Measurements from ENCODE around the gene TENT4B. TPM values are rescaled to one million over a fixed set of nuclear protein-coding genes. Genes with fewer than 3 reads are reported as not detected.
A peak's percentile ranks its signal among the peaks of the same experiment; 100 is the strongest.

TENT4B gene
- total and polyA plus RNA-seq, 7 donors: 3.6 to 23.5 (median 14.9) TPM

DNA sequence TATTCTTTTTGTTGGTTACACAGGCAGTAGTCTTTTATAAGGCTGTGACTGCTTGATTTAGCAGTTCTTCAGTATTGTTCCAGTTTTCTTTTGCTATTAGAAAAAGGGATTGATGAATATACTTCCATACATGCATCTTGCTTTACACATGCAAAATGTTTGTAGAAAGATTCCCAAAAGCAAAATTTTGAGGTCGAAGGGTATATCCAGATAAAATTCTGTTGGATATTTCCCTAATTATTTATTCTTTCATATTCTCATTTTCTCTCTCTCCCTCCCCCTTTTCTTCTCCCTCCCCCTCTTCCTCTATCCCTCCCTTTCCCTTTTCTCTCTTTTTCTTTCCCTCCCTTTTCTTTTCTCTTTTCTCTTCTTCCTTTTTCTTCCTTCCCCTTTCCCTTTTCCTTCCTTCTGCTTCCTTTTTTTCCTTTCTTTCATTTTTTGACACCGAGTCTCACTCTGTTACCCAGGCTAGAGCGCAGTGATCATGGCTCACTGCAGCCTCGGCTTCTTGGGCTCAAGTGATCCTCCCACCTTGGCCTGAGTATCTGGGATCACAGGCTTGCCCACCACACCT, 66.4 kb downstream of the TENT4B start:
- no peak overlapping the region for H3K4me3 ChIP-seq
- no peak for TF ChIP-seq POLR2A (IDR thresholded peaks at IDR 0.05)
- H3K27ac ChIP-seq: no peak overlapping the region
- H3K27me3 ChIP-seq: no peaks in the 10 kb centered on the region
- H3K36me3 ChIP-seq: peaks cover 0 to 69% (median 6%) of the 10 kb centered on the region in 4 donors
- 96 to 97% methylated on average over 4 of the region's 4 CpGs for WGBS, 2 donors
- DNase-seq: no peak
- peaks cover 0 to 23% (median 11%) of the 10 kb centered on the region in 4 donors for H3K4me1 ChIP-seq
- no peaks in the 10 kb centered on the region for H3K9me3 ChIP-seq
- intact Hi-C loops (cut with DNase I): loop anchor here (10.0 kb wide), 1 partner anchor 445 kb away; no protein-coding TSS in a partner anchor

DNA sequence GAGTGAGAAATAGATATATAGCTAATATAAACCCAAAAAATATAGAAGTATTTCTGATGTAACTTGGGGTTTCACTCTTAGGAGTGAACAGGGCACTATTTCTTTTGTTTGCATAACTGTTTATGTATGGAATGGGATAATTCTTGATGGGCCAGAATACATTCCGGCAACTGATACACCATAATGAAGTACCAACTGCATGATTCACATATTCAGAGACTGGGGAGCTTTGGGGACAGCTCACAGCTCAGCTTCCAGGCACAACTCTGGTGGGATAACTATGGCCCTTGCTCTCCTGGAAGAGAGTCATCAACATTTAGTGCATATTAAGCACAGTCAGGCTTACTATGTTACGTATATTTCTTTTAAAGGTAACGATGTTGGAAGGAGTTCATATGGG, 71.2 kb downstream of the TENT4B start:
- intact Hi-C loops (cut with DNase I): no loop called here
- no peak overlapping the region for H3K4me3 ChIP-seq
- H3K27ac ChIP-seq: peak overlapping the region in 2 of 4 donors; percentile 23 to 42
- no peaks in the 10 kb centered on the region for H3K9me3 ChIP-seq
- H3K27me3 ChIP-seq: no peaks in the 10 kb centered on the region
- WGBS, 2 donors: 94 to 95% methylated on average over 3 of the region's 3 CpGs
- no peak for DNase-seq
- no peak for TF ChIP-seq POLR2AphosphoS5 (IDR thresholded peaks at IDR 0.05)
- peaks cover 0 to 70% (median 14%) of the 10 kb centered on the region in 4 donors for H3K36me3 ChIP-seq
- peaks cover 0 to 30% (median 17%) of the 10 kb centered on the region in 4 donors for H3K4me1 ChIP-seq

GRCh38 chr16:50227120-50227519, 74.0 kb downstream of the TENT4B start:
- WGBS, 2 donors: 92% methylated on average over 3 of the region's 3 CpGs
- no peaks in the 10 kb centered on the region for H3K9me3 ChIP-seq
- DNase-seq: no peak
- H3K4me3 ChIP-seq: no peak overlapping the region
- H3K36me3 ChIP-seq: peaks cover 0 to 55% (median 15%) of the 10 kb centered on the region in 4 donors
- intact Hi-C loops (cut with DNase I): no loop called here
- H3K27ac ChIP-seq: no peak overlapping the region
- H3K4me1 ChIP-seq: peaks cover 0 to 30% (median 17%) of the 10 kb centered on the region in 4 donors
- no peaks in the 10 kb centered on the region for H3K27me3 ChIP-seq
- TF ChIP-seq POLR2AphosphoS5 (IDR thresholded peaks at IDR 0.05): no peak
- no peak for TF ChIP-seq POLR2A (IDR thresholded peaks at IDR 0.05)

DNA sequence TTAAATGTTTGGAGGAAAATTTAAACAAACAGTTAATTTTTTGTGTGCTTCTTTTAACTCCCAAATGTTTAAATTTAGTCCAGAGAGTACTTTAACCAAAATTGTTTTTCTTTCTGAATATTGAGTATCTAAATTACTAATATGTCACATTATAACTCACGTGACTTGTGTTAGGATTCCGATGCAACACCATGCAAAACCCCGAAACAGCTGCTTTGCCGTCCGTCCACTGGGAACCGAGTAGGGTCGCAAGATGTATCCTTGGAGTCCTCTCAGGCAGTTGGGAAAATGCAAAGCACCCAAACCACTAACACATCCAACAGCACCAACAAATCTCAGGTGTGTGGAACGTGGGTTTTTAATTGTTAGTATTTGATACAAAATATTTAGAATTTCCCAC, 74.6 kb downstream of the TENT4B start:
- no peaks in the 10 kb centered on the region for H3K9me3 ChIP-seq
- WGBS, 2 donors: 81 to 82% methylated on average over 8 of the region's 8 CpGs
- no peak for DNase-seq
- H3K4me1 ChIP-seq: peaks cover 0 to 25% (median 17%) of the 10 kb centered on the region in 4 donors
- H3K36me3 ChIP-seq: peaks cover 0 to 60% (median 14%) of the 10 kb centered on the region in 4 donors
- intact Hi-C loops (cut with DNase I): no loop called here
- H3K4me3 ChIP-seq: no peak overlapping the region
- no peaks in the 10 kb centered on the region for H3K27me3 ChIP-seq
- no peak overlapping the region for H3K27ac ChIP-seq
- no peak for TF ChIP-seq POLR2AphosphoS5 (IDR thresholded peaks at IDR 0.05)

- Histone ChIP-seq H3K27me3 (no peaks in the 10 kb centered on the region), H3K27ac (no peak overlapping the region), H3K4me3 (no peak overlapping the region), H3K36me3 (peaks cover 0 to 60% (median 14%) of the 10 kb centered on the region in 4 donors), H3K4me1 (peaks cover 0 to 18% (median 16%) of the 10 kb centered on the region in 4 donors), H3K9me3 (no peaks in the 10 kb centered on the region)
- intact Hi-C loops (cut with DNase I): no loop called here
- no peak for TF ChIP-seq POLR2AphosphoS5 (IDR thresholded peaks at IDR 0.05)
- TF ChIP-seq CTCF (IDR thresholded peaks at IDR 0.05): no peak
- TF ChIP-seq POLR2A (IDR thresholded peaks at IDR 0.05): no peak
- TF ChIP-seq EP300 (IDR thresholded peaks at IDR 0.05): no peak
- no peak for DNase-seq
- 94 to 97% methylated on average over 5 of the region's 5 CpGs for WGBS, 2 donors
Observed at GRCh38 chr16:50228364-50228868, 75.3 kb downstream of the TENT4B start.

DNA sequence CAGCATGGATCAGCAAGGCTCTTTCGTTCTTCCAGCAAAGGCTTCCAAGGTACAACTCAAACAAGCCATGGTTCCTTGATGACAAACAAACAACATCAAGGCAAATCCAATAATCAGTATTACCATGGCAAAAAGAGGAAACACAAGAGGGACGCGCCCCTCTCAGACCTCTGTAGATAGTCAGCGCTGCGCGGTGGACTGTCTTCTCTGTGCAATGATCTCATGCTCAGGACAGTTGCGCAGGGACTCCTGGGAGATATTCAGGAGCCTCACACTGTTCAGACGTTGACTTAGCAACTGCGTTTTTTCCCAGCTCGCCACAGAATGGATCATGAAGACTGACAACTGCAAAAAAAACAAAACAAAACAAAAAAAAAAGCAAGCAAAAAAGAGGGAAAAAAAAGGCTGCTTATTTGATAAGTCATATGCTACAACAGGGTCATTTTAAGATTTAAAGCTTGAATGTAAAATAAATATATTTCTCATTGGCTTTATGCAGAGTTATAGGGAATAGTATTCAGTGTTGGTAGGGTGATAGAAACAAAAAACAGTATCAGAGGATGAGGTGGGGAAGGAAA, 76.1 kb downstream of the TENT4B start:
- Histone ChIP-seq H3K4me1 (peaks cover 0 to 11% (median 8%) of the 10 kb centered on the region in 4 donors), H3K9me3 (no peaks in the 10 kb centered on the region), H3K4me3 (no peak overlapping the region), H3K27ac (no peak overlapping the region), H3K36me3 (peaks cover 0 to 59% (median 14%) of the 10 kb centered on the region in 4 donors), H3K27me3 (no peaks in the 10 kb centered on the region)
- DNase-seq: no peak
- intact Hi-C loops (cut with DNase I): no loop called here
- TF ChIP-seq CTCF (IDR thresholded peaks at IDR 0.05) (no peak), EP300 (IDR thresholded peaks at IDR 0.05) (no peak), POLR2AphosphoS5 (IDR thresholded peaks at IDR 0.05) (no peak), POLR2A (IDR thresholded peaks at IDR 0.05) (no peak)
- WGBS, 2 donors: 92 to 93% methylated on average over 10 of the region's 10 CpGs

Measured in sigmoid colon (tissue), 7 donors.